SK-N-SH treated with all-trans-retinoic acid at 6 μM for 48 hours (cell line): ENCODE results near the gene TMEM51.

Experiments
- ATAC-seq: fragments of 200-7000 bp; cut with Tn5 transposase; 3 replicates; pipeline ENCODE4 v1.9.1; 2020; ENCODE audit warnings: mild to moderate bottlenecking, moderate library complexity
- ARNTL ChIP-seq: fragments of 450-650 bp; formaldehyde crosslinking; IDR thresholded peaks from 2 replicates; pipeline ENCODE4 v1.5.0; 2020; ENCODE audit warnings: low read depth, mild to moderate bottlenecking, moderate library complexity, borderline replicate concordance
- BACH2 ChIP-seq: fragments of 250-450 bp; sonication (Bioruptor Pico); IDR thresholded peaks from 2 replicates; pipeline ENCODE4 v1.9.0; 2021; ENCODE audit warnings: mild to moderate bottlenecking, borderline replicate concordance
- CREB5 ChIP-seq: fragments of 250-450 bp; sonication (Bioruptor Pico); IDR thresholded peaks from 2 replicates; pipeline ENCODE4 v1.5.1; 2020; ENCODE audit warnings: low read depth, mild to moderate bottlenecking, moderate library complexity
- CSDC2 ChIP-seq: fragments of 250-450 bp; sonication (Bioruptor Pico); IDR thresholded peaks from 2 replicates; pipeline ENCODE4 v1.5.0; 2020; ENCODE audit warnings: mild to moderate bottlenecking, moderate library complexity
- ESRRG ChIP-seq: fragments of 250-450 bp; sonication (Bioruptor Pico); IDR thresholded peaks from 2 replicates; pipeline ENCODE4 v1.6.1; 2021; ENCODE audit warnings: mild to moderate bottlenecking
- GLIS3 ChIP-seq: fragments of 250-450 bp; sonication (Bioruptor Pico); IDR thresholded peaks from 2 replicates; pipeline ENCODE4 v1.5.0; 2020; ENCODE audit warnings: mild to moderate bottlenecking, moderate library complexity
- ISL1 ChIP-seq: fragments of 250-450 bp; sonication (Bioruptor Pico); IDR thresholded peaks from 2 replicates; pipeline ENCODE4 v2.1.2; 2022; ENCODE audit warnings: mild to moderate bottlenecking, moderate library complexity
- PATZ1 ChIP-seq: fragments of 250-450 bp; sonication (Bioruptor Pico); IDR thresholded peaks from 2 replicates; pipeline ENCODE4 v1.8.0; 2020; ENCODE audit warnings: mild to moderate bottlenecking, moderate library complexity, borderline replicate concordance
- PPARA ChIP-seq: fragments of 250-450 bp; sonication (Bioruptor Pico); IDR thresholded peaks from 2 replicates; pipeline ENCODE4 v1.5.0; 2020; ENCODE audit warnings: mild to moderate bottlenecking, borderline replicate concordance
- RARB ChIP-seq: fragments of 250-450 bp; sonication (Bioruptor Pico); IDR thresholded peaks from 2 replicates; pipeline ENCODE4 v1.8.0; 2021; ENCODE audit warnings: mild to moderate bottlenecking, moderate library complexity
- SNAI2 ChIP-seq: fragments of 250-450 bp; sonication (Bioruptor Pico); IDR thresholded peaks from 2 replicates; pipeline ENCODE4 v1.5.0; 2020; ENCODE audit warnings: mild to moderate bottlenecking, moderate library complexity
- TOX ChIP-seq: fragments of 250-450 bp; sonication (Bioruptor Pico); IDR thresholded peaks from 2 replicates; pipeline ENCODE4 v1.8.0; 2021; ENCODE audit warnings: mild to moderate bottlenecking, moderate library complexity, borderline replicate concordance
- ZC3H10 ChIP-seq: fragments of 250-450 bp; sonication (Bioruptor Pico); IDR thresholded peaks from 2 replicates; pipeline ENCODE4 v1.5.1; 2021; ENCODE audit warnings: mild to moderate bottlenecking, moderate library complexity
- ZFP3 ChIP-seq: fragments of 250-450 bp; sonication (Bioruptor Pico); IDR thresholded peaks from 2 replicates; pipeline ENCODE4 v1.5.0; 2020; ENCODE audit warnings: mild to moderate bottlenecking, moderate library complexity
- ZFP30 ChIP-seq: fragments of 450-650 bp; formaldehyde crosslinking; IDR thresholded peaks from 2 replicates; pipeline ENCODE4 v1.5.0; 2022; ENCODE audit warnings: mild to moderate bottlenecking, moderate library complexity
- ZNF565 ChIP-seq: fragments of 450-650 bp; formaldehyde crosslinking; conservative IDR thresholded peaks from 2 replicates; pipeline ENCODE4 v1.5.0; 2020; ENCODE audit warnings: low read depth, mild to moderate bottlenecking, moderate library complexity
- ZNF70 ChIP-seq: fragments of 450-650 bp; formaldehyde crosslinking; IDR thresholded peaks from 2 replicates; pipeline ENCODE4 v1.5.0; 2020; ENCODE audit warnings: mild to moderate bottlenecking, moderate library complexity
- ZNF8 ChIP-seq: fragments of 450-650 bp; formaldehyde crosslinking; IDR thresholded peaks from 2 replicates; pipeline ENCODE4 v1.5.0; 2020; ENCODE audit warnings: mild to moderate bottlenecking, moderate library complexity
- TF ChIP-seq, protein P1 (sequence below): fragments of 250-450 bp; sonication (Bioruptor Pico); IDR thresholded peaks from 2 replicates; pipeline ENCODE4 v1.5.0; 2020; ENCODE audit warnings: mild to moderate bottlenecking, moderate library complexity

TMEM51 gene

GRCh38 chr1:15196069-15196468 is 42.5 kb downstream of the TMEM51 start:
- no peak for ATAC-seq
- TF ChIP-seq, protein P1, sequence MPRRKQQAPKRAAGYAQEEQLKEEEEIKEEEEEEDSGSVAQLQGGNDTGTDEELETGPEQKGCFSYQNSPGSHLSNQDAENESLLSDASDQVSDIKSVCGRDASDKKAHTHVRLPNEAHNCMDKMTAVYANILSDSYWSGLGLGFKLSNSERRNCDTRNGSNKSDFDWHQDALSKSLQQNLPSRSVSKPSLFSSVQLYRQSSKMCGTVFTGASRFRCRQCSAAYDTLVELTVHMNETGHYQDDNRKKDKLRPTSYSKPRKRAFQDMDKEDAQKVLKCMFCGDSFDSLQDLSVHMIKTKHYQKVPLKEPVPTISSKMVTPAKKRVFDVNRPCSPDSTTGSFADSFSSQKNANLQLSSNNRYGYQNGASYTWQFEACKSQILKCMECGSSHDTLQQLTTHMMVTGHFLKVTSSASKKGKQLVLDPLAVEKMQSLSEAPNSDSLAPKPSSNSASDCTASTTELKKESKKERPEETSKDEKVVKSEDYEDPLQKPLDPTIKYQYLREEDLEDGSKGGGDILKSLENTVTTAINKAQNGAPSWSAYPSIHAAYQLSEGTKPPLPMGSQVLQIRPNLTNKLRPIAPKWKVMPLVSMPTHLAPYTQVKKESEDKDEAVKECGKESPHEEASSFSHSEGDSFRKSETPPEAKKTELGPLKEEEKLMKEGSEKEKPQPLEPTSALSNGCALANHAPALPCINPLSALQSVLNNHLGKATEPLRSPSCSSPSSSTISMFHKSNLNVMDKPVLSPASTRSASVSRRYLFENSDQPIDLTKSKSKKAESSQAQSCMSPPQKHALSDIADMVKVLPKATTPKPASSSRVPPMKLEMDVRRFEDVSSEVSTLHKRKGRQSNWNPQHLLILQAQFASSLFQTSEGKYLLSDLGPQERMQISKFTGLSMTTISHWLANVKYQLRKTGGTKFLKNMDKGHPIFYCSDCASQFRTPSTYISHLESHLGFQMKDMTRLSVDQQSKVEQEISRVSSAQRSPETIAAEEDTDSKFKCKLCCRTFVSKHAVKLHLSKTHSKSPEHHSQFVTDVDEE (CRISPR knock-in tag), result no peak
- no peak for TF ChIP-seq ARNTL (CRISPR knock-in tag)
- TF ChIP-seq ZNF8, result no peak
- no peak for TF ChIP-seq CREB5
- no peak for TF ChIP-seq PPARA
- no peak for TF ChIP-seq ESRRG
- no peak for TF ChIP-seq ZFP30
- TF ChIP-seq, all 23 proteins: peak for 0

DNA sequence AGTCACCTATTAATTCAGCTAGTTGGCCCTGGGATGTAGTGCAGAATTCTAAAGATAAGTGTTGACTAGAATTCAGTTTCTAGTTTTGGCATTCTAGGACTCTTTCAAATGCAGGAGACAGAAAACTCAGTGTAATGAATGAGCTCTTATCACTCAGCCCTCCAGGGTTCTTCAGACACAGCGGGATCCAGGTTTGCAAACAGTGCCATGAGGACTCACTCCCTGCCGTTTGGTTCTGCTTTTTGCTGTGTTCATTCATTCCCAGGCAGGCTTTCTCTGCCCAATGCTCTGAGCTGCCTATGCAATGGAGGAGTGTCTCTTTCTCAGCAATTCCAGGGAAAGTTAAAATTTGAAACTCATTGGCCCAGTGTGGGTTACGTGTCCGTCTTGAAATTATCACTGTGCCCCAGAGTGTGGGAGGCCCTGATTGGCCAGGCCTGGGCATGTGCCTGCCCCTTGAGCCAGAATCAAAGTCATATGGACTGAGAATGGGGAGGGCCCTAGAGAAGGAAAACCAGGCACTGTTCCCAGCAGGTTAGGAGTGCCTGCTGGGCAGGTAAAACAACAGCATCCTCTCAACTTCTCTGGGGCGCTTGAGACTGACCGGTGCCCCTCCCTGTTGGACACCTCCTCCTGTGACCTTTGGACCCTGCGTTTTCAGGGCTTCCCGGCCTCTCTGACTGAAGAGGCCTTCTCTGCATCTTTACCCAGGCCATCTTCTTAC is 43.4 kb downstream of the TMEM51 start:
- TF ChIP-seq ISL1 (CRISPR knock-in tag) (no peak), GLIS3 (no peak), ZC3H10 (CRISPR knock-in tag) (no peak), ARNTL (CRISPR knock-in tag) (no peak), TOX (no peak), CREB5 (no peak), CSDC2 (CRISPR knock-in tag) (no peak), ESRRG (no peak), SNAI2 (CRISPR knock-in tag) (no peak), ZNF8 (no peak), ZFP3 (no peak), ZNF70 (no peak), ZNF565 (CRISPR knock-in tag) (no peak), PATZ1 (CRISPR knock-in tag) (no peak), PPARA (no peak), BACH2 (CRISPR knock-in tag) (no peak), RARB (CRISPR knock-in tag) (no peak)
- TF ChIP-seq, protein P1 (CRISPR knock-in tag), result no peak
- TF ChIP-seq, all 23 proteins: peak for 0
- ATAC-seq, result no peak

- TF ChIP-seq BACH2 (CRISPR knock-in tag) (no peak), ZC3H10 (CRISPR knock-in tag) (no peak), ESRRG (no peak), ZNF70 (no peak)
- TF ChIP-seq, all 23 proteins: peak for 0
- no peak for ATAC-seq
Observed at GRCh38 chr1:15197591-15198447, 44.3 kb downstream of the TMEM51 start.
